Stimulated activated naive CD8-positive, alpha-beta T cell treated with anti-CD3 and anti-CD28 coated beads, Interleukin-15, Interleukin-2, amounts not matched to agents 100 U/mL and 50 U/mL, for 24 hours (primary cell): ENCODE results near the gene SSBP2.
"Not testable (repeated sequence)": the region's sequence is repeated elsewhere in the genome, so short reads cannot be mapped to it uniquely, and the experiment has no call there.

Source experiments
- ATAC-seq: fragments of 150-1000 bp; cut with Tn5 transposase; one replicate; pipeline ENCODE4 v1.10.0; 2021
- DNase-seq: peaks from one replicate; pipeline ENCODE4 v3.0.0; 2021

The SSBP2 gene

DNA sequence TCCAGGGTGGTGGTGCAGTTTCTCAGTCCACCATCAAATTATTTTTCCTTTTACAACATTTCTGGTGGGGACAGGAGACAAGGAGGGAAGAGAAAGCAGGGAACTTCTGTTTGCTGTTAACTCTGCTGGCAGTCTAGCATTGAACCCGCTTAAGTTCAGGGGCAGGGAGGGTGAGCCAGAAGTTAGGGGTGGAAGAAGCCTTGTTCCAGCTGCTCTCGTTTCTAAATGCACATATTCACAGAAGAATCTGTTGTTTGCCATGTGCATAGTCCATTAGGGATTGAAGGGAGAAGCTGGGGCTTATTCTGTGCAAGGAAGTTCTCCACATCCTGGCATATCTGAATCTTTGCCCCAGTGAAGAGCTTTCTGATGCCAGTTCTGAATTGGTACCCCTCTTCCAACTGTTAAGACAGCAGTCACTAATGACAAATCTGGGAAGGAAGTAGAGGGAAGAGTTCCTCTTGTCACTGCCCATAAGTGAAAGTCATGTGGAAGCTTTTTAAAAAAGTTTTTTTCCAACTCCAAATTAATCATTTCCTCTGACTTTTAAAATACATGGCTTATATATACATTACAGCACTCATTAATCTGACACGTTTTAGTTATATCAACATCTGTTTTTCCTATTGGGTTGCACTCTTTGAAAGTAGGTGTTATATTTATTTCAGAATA, 324.4 kb downstream of the SSBP2 start:
- DNase-seq (no peak), ATAC-seq (no peak)

DNA sequence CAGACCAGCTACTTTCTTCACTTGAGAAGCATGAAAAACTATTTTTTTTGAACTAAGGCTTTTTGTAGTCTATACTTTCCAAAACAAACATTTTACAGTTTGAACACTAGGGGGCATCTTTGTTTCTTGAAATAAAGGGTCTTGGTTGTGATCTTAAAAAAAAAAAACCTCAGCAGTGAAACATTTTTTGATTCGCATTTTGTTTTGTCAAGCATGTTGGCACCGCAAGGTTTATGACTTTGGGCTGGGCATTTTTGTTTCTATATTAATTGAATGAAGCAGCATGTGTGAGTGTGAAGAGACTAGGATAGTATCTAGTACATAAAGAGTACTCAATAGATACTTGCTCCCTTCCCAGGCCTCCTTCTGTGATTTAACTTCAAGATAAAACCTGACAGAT, 325.3 kb downstream of the SSBP2 start:
- ATAC-seq, result no peak
- no peak for DNase-seq

- no peak for DNase-seq
- no peak for ATAC-seq
Observed at GRCh38 chr5:81424728-81425127, 326.2 kb downstream of the SSBP2 start.

DNA sequence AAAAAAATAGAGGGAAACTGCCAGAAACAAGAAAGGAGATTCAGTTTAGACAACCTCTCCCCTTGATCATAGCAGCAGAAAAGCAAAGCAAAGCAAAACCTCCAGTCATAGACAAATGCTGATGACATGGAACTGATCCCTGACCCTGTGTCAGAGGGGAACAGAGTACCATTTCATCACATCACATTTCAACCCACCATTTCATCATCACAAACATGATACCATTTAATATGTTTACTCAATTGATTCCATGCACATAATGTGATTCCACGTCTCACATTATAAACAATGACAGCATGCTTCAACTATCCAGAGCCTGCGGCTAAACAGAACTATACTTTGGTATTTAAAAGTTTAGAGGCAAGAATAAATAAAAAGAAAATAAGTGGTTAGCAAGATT, 328.2 kb downstream of the SSBP2 start:
- DNase-seq (no peak), ATAC-seq (no peak)

DNA sequence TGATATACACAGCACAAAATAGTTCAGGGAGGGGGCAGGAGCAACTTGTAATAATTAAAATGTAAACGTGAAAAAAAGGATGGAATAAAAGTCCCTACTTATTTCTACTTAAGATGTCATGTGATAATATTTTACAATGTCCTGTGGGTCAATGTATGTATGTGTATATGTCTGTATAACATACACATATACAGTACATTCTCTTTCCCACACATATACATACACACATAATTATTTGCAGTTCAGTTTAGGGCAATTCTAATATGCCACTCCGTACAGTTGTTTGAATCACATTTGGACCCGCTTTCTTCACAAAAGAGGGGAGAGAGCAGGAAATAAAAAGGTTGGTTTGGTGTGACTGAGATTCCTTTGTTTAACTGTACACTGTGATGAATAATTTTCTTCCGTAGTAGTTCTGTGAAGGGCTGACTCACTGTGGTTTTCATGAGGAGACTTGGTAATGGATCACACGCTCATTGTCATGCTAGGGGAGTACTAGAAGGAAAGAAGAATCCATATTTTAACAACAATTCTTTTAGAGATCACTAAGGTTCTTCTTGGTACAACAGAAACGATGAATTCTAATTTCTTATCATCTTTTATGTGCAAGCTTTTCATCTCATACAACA, 330.7 kb downstream of the SSBP2 start:
- DNase-seq, result no peak
- ATAC-seq, result peak; percentile 100

GRCh38 chr5:81418606-81419005, 332.3 kb downstream of the SSBP2 start:
- ATAC-seq (no peak), DNase-seq (no peak)

- DNase-seq, result no peak
- no peak for ATAC-seq
Observed at GRCh38 chr5:81417052-81417451, 333.8 kb downstream of the SSBP2 start.

GRCh38 chr5:81409896-81410295, 341.0 kb downstream of the SSBP2 start:
- DNase-seq (no peak), ATAC-seq (no peak)

- no peak for DNase-seq
- no peak for ATAC-seq
Observed at GRCh38 chr5:81409361-81409760, 341.5 kb downstream of the SSBP2 start.

DNA sequence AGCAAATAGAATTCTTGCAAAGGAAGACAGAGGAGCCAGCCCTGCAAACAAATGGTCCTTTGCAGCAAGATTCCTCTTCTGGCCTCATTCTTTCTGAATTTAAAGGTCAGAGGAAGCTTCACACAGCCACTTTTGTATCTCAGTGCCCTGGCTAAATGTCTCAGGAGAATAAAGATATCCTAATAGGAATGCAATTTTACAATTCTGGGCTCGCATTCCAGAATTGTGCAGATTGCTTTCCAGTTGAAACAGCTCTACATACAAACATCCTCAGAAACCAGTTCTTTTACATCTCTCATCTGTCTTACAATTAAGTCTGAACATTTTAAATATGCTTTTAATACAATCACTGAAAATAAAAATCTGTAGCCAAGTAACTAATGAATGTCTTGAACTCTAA, 342.4 kb downstream of the SSBP2 start:
- ATAC-seq, result no peak
- no peak for DNase-seq

- ATAC-seq, DNase-seq: not testable (repeated sequence)
Observed at GRCh38 chr5:81407811-81408210, 343.1 kb downstream of the SSBP2 start.

- DNase-seq, result no peak
- ATAC-seq, result no peak
Observed at GRCh38 chr5:81405126-81405891, 345.6 kb downstream of the SSBP2 start.

DNA sequence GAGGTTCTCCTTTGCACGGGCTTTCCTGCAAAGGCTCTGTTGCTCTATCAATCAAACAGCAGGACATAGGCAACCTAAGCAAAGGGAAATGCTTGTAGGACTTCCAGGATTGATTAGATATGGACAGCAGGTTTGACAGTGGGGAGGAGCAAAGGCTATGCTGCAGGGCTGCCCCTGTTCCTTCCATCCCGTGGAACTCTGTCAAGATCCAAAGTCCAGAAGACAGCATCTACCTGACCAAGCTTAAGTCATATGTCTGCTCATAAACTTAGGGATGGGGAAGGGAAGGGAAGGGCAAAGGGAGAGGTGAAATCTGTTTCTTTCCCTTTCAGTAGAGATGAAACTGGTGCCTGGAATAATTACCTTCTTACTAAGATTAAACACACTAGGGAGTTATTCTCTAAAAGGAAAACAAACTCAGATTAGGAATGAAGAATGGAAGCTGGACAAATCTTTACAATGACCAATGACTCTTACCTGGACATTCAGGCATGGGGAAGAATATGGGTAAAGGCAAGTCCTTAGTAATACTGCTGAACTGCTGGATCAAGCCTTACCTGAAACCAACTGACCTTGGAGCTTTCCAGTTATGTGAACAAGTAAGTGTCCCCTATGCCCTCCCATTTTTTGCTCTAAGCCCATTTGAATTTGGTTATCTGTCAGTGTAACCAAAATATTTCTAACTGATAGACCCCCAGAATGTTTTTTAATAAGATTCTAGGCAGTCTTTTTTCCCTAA, 348.5 kb downstream of the SSBP2 start:
- DNase-seq (no peak), ATAC-seq (no peak)

DNA sequence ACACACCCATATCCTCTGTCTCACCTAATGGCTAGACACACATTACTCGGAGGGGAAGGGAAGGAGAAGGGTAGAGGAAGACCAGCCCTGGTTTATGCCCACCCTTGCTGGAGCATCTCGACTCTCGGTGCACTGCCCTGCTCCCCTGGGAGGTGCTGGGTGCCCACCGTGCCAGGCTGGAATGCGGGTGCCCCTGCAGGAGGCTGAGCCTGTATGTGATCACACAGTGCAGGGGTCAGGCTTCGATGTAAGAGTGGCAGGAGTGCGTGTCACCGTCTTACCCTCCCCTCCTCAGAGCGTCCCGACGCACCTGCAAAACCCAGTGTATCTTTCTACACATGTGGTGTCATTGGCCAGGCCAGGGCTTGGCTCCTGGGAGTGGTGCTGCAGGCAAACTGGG, 349.6 kb downstream of the SSBP2 start:
- DNase-seq, result no peak
- no peak for ATAC-seq

GRCh38 chr5:81400375-81400774, 350.5 kb downstream of the SSBP2 start:
- ATAC-seq (no peak), DNase-seq (no peak)

DNA sequence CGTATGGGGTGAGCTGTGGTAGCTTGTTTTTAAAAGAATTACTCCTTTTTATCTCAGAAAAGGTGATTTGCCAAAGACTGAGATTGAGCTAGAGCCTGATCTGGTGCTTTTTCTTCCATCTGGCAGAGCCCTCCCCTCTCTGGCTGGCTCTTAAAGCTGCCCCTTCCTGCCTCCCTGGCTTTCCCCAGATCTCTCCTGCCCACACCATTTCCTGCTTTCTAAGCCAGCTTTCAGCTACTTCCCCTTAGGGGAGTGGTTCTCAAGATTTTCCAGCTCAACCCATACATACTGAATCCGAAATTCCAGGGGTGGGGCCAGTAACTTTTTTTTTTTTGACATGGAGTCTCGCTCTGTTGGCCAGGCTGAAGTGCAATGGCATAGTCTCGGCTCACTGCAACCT, 352.2 kb downstream of the SSBP2 start:
- DNase-seq (no peak), ATAC-seq (no peak)

DNA sequence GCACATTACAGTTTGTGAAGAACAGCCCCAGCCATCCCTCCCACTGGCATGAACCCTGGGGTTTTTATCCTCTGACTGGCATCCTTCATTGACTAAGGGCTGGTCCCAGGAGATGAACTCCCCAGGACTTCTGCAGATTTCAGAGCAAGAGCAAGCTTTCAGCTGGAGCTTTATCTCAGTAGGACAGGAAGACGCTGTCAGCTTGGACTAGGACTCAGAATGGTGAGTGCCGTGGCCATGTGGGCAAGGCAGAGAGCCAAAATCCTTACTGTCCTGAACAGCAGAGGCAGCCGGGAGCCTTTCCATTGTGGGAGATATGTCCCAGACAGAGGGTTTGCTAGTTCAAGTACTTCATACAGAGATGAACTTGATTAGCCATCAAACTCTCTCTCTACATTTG, 353.7 kb downstream of the SSBP2 start:
- DNase-seq (no peak), ATAC-seq (no peak)

DNA sequence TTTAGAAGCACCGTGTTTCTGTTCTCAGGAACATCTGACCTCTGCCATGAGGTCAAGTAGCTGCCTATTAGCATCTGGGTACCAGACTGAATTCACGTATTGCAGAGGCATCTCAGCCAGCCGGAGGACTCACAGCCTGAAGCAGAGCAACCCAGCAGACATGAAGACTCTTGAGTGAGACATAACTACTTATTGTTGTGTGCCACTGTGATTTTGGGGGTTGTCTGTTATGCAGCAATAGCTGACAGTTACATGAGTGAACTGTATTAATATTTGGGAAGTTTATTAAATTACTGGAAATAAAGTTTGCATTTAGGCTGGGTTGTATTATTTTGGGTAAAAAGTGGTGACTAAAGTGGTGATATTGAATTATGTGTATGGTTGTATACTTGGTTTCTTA, 355.6 kb downstream of the SSBP2 start:
- no peak for ATAC-seq
- no peak for DNase-seq

GRCh38 chr5:81393783-81394718, 356.8 kb downstream of the SSBP2 start, which contains the start of gene ACOT12:
Gene ACOT12, minus strand, starts transcription at chr5:81394134. Its CDS starts 20 bp downstream, at chr5:81394114.
- ATAC-seq (no peak), DNase-seq (peak; percentile 4)

GRCh38 chr5:81393430-81393782, 357.5 kb downstream of the SSBP2 start:
- no peak for ATAC-seq
- no peak for DNase-seq

- DNase-seq (no peak), ATAC-seq (no peak)
Observed at GRCh38 chr5:81389025-81389424, 361.9 kb downstream of the SSBP2 start.

DNA sequence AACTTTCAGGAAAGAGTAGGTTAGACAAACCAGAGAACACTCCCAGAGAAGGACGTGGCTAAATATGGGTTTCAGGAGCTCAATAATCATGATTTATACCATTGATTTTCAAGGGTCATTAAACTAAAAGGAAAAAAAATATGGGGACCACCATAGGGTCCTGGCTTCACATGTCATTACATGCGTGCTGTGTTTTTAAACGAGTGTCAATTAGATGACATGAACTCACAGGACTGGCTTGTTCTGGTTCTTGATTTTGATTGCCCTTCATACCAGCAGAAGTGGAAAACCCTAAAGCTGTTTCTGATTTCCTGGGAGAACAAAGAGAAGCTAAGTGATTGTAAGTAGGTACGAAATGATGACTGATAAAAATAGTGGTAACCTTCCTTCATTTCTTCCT, 362.7 kb downstream of the SSBP2 start:
- ATAC-seq (no peak), DNase-seq (no peak)
